Activated T-helper 2 cell treated with anti-CD3 and anti-CD28 coated beads, Interferon-gamma antibody, Interleukin-2, Interleukin-4, amounts not matched to agents 10 μg/mL and 5 μg/mL and 100 μg/mL, durations not matched to agents 14 hours and 24 hours and 36 hours (primary cell): ENCODE results near the gene PKD2L2. TPM values are rescaled to one million over a fixed set of nuclear protein-coding genes. Genes with fewer than 3 reads are reported as not detected.

Experiments used
- DNase-seq: peaks from one replicate; pipeline ENCODE4 v3.0.0; 2021; ENCODE audit warnings: low spot score
- H3K27ac Mint-ChIP-seq: one replicate; pipeline ENCODE4 v1.8.0; 2021; ENCODE audit warnings: mixed read lengths
- H3K27me3 Mint-ChIP-seq: one replicate; pipeline ENCODE4 v1.8.0; 2021; ENCODE audit warnings: low read depth, mixed read lengths
- H3K36me3 Mint-ChIP-seq: one replicate; pipeline ENCODE4 v1.8.0; 2021; ENCODE audit warnings: low read depth, mixed read lengths
- H3K4me1 Mint-ChIP-seq: one replicate; pipeline ENCODE4 v1.8.0; 2021; ENCODE audit warnings: low read depth, mixed read lengths
- H3K4me3 Mint-ChIP-seq: one replicate; pipeline ENCODE4 v1.8.0; 2021; ENCODE audit warnings: low read depth, mild to moderate bottlenecking, moderate library complexity, mixed read lengths
- H3K9me3 Mint-ChIP-seq: one replicate; pipeline ENCODE4 v1.8.0; 2021; ENCODE audit warnings: mixed read lengths
- intact Hi-C: fragments of 100-400 bp; cut with micrococcal nuclease; formaldehyde crosslinking; loops from one replicate; pipeline ENCODE4 v1.15.1; 2023
- total RNA-seq: library from RNA; stranded (reverse); gene quantifications from 2 replicates; pipeline ENCODE4 v1.2.3, GENCODE V29; 2022

PKD2L2 gene
- total RNA-seq, 1 donor from 2014 or later: not detected

DNA sequence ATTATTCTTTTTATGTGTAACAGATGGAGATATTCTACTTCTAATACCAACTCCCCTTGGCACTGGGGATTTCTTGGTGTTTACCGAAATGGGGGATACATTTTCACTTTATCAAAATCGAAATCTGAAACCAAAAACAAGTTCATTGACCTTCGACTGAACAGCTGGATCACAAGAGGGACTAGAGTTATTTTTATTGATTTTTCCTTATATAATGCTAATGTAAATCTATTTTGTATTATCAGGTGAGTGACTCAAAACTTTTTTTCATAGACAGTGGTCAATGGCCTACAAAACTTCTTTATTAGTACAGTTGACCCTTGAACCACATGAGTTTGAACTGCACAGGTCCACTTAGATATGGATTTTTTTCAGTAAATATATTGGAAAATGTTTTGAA, 10.2 kb downstream of the PKD2L2 start:
- Mint-ChIP-seq H3K27me3 (peaks cover 2% of the 10 kb centered on the region), H3K4me1 (peaks cover 4% of the 10 kb centered on the region), H3K9me3 (no peaks in the 10 kb centered on the region), H3K27ac (no peak overlapping the region), H3K4me3 (no peak overlapping the region), H3K36me3 (no peaks in the 10 kb centered on the region)
- no peak for DNase-seq
- intact Hi-C loops: no loop called here

DNA sequence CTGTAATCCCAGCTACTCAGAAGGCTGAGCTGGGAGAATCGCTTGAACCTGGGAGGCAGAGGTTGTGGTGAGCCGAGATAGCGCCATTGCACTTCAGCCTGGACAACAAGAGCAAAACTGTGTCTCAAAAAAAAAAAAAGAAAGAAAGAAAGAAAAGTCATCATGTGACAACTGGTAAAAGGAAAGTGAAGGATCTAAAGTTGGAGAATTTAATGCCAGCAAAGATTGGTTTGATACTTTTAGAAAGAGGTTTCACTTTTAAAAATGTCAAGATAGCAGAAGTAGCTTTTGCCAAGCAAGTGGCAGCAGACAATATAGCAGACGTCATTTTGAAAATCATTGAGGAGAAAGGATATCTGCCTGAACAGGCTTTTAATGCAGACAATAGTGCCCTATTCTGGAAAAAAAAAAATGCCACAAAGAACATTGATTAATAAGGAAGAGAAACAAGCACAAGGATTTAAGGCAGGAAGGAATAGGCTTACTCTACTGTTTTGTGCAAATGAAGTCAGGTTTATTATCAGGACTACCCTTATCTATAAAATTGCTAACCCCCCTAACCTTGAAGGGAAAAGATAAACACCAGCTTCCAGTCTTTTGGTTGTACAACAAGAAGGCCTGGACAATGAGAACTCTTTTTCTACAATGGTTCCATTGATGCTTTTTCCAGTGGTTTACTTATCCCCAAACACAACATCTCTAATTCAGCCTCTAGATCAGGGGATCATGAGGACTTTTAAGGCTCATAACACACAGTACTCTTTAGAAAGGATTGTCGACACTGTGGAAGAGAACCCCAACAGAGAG, 12.0 kb downstream of the PKD2L2 start:
- peaks cover 6% of the 10 kb centered on the region for H3K27me3 Mint-ChIP-seq
- DNase-seq: no peak
- no peaks in the 10 kb centered on the region for H3K9me3 Mint-ChIP-seq
- H3K36me3 Mint-ChIP-seq: no peaks in the 10 kb centered on the region
- peaks cover 4% of the 10 kb centered on the region for H3K4me1 Mint-ChIP-seq
- no peak overlapping the region for H3K4me3 Mint-ChIP-seq
- intact Hi-C loops: no loop called here
- no peak overlapping the region for H3K27ac Mint-ChIP-seq

DNA sequence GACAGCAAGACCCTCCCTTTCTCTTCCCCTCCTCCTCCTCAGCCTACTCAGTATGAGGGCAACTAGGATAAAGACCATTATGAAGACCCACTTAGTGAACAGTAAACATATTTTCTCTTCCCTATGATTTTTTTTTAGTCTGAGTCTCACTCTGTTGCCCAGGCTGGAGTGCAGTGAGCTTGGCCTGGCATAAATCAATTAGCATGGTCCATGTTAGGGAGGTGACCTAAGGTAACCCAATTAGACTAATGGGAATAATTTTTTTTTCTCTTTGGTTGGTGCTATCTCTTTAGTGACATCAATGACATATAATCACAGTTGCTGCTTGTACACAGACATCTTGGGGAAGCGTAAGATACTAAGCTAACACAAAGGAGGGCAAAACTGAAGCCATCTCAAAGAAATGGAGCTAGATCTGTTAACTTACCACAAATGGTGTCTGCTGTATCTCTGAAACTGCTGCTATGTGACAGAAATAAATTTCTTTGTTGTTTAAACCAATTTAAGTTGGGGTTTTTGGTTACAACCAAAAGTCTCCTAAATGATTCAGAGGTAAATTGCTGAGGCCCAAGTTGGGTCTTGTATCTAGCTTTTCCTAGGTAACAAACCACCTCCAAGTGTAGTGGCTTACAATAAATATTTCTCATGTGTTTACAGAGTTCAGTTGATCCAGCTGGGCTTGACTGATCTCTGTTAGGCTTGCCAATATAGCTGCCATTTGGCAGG, 13.3 kb downstream of the PKD2L2 start:
- Mint-ChIP-seq H3K27me3 (peaks cover 8% of the 10 kb centered on the region), H3K4me3 (no peak overlapping the region), H3K9me3 (no peaks in the 10 kb centered on the region), H3K36me3 (no peaks in the 10 kb centered on the region), H3K4me1 (peaks cover 4% of the 10 kb centered on the region), H3K27ac (no peak overlapping the region)
- intact Hi-C loops: no loop called here
- no peak for DNase-seq

DNA sequence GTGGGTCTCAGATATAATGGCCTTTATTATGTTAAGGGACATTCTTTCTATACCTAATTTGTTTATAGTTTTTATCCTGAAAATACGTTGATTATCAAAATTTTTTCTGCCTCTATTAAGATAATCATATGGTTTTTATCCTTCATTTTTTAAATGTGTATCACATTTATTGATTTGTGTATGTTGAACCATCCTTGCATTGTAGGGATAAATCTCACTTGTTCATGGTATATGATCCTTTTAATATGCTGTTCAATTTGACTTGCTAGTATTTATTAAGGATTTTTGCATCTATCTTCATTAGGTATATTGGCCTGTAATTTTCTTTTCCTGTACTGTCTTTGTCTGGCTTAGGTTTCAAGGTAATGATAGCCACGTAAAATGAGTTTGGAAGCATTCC, 25.5 kb downstream of the PKD2L2 start:
- DNase-seq: no peak
- Mint-ChIP-seq H3K4me1 (no peaks in the 10 kb centered on the region), H3K9me3 (peaks cover 15% of the 10 kb centered on the region), H3K27ac (no peak overlapping the region), H3K4me3 (no peak overlapping the region), H3K36me3 (no peaks in the 10 kb centered on the region), H3K27me3 (peaks cover 5% of the 10 kb centered on the region)
- intact Hi-C loops: no loop called here

DNA sequence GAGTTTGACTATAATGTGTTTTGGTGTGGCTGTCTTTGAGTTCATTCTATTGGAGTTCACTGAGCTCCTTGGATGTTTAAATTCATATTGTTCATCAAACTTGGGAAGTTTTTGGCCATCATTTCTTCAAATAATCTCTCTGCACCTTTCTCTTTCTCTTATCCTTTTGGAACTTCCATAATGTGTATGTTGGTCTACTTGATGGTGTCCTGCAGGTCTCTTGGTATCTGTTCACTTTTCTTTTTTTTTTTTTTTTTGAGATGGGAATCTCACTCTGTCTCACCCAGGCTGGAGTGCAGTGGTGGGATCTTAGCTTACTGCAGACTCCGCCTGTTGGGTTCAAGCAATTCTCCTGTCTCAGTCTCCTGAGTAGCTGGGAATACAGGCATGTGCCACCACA, 27.7 kb downstream of the PKD2L2 start:
- no peak overlapping the region for H3K4me3 Mint-ChIP-seq
- H3K36me3 Mint-ChIP-seq: no peaks in the 10 kb centered on the region
- no peak for DNase-seq
- intact Hi-C loops: no loop called here
- H3K4me1 Mint-ChIP-seq: no peaks in the 10 kb centered on the region
- H3K27me3 Mint-ChIP-seq: no peaks in the 10 kb centered on the region
- H3K27ac Mint-ChIP-seq: no peak overlapping the region
- peaks cover 15% of the 10 kb centered on the region for H3K9me3 Mint-ChIP-seq

DNA sequence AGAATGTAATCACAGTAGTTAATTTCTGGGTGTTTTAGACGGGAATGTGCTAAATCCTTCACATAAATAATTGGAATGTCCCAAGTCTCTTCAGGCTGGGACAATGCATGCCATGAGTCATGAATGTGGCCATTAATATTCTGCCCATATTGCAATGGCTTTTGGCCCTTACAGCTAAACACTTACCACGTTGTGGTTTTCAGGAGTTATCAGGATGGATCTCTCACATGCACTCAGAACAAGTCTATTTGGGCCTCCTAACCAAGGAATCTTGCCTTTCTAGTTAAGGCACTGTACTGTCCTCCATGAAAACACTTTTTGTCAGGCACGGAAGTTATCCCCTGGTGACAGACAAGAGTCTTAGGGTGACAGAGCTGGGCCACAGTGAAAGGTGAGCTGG, 32.7 kb downstream of the PKD2L2 start:
- intact Hi-C loops: no loop called here
- H3K27me3 Mint-ChIP-seq: no peaks in the 10 kb centered on the region
- no peaks in the 10 kb centered on the region for H3K4me1 Mint-ChIP-seq
- DNase-seq: no peak
- no peak overlapping the region for H3K27ac Mint-ChIP-seq
- peaks cover 8% of the 10 kb centered on the region for H3K9me3 Mint-ChIP-seq
- no peak overlapping the region for H3K4me3 Mint-ChIP-seq
- no peaks in the 10 kb centered on the region for H3K36me3 Mint-ChIP-seq

DNA sequence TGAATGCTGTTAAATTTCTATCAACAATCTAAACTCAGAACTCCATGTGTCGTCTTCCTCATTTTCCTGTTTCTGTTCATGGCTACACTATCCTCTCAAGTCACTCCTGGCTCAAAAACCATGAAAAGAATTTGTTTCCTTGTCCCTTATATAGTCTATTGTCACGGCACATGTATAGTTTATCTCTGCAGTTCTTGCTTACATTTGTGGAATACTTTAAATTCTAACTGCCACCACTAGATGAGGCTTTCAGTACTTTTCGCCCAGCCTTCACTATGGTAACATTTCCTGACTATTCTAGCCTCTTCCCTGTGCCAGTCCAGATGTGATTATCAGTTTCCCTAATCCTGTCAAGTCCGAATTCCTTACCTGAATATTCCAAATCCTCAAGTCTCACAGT, 34.6 kb downstream of the PKD2L2 start:
- Mint-ChIP-seq H3K27me3 (no peaks in the 10 kb centered on the region), H3K9me3 (no peaks in the 10 kb centered on the region), H3K36me3 (no peaks in the 10 kb centered on the region), H3K4me1 (no peaks in the 10 kb centered on the region), H3K4me3 (no peak overlapping the region), H3K27ac (no peak overlapping the region)
- intact Hi-C loops: no loop called here
- DNase-seq: no peak

DNA sequence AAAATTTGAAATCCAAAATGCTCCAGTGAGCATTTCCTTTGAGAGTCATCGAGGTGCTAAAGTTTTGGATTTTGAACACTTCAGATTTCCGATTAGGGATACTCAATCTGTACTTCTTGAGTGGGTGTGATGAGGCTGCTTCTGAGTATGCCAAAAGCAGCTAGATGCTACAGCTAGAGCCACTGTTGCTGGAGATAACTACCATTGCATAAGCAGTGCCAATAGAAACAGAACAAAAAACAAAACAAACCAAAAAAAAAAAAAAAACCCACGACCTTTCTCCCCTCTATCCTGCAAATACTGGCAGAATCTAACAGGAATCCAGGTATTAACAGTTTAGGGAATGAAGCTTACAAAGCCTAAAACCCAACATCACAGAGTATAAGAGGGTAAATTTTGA, 43.5 kb downstream of the PKD2L2 start:
- Mint-ChIP-seq H3K36me3 (peaks cover 13% of the 10 kb centered on the region), H3K27ac (no peak overlapping the region), H3K4me3 (no peak overlapping the region), H3K4me1 (no peaks in the 10 kb centered on the region), H3K9me3 (no peaks in the 10 kb centered on the region), H3K27me3 (no peaks in the 10 kb centered on the region)
- DNase-seq: no peak
- intact Hi-C loops: no loop called here

DNA sequence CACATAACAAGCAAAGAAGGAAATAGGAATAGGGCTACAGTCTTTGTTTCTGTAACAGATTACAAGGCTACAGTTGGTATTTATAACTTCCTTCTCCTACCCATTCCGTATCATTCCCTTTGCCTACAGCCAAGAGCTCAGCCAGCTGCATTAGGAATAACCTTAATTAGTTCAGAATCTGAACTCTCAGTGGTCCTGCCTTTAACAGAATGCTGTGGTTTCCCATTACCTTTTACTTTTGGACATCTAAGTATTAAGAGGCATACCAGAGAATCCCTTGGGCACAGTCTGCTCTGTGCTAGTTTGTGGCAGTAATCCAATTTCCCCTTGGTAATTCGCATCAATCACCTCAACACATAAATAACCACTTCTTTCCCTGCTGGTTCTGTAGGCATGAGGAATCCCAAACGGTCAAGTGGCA, 44.2 kb downstream of the PKD2L2 start:
- Mint-ChIP-seq H3K27me3 (no peaks in the 10 kb centered on the region), H3K36me3 (peaks cover 13% of the 10 kb centered on the region), H3K4me3 (no peak overlapping the region), H3K9me3 (no peaks in the 10 kb centered on the region), H3K27ac (no peak overlapping the region), H3K4me1 (no peaks in the 10 kb centered on the region)
- intact Hi-C loops: no loop called here
- DNase-seq: no peak

DNA sequence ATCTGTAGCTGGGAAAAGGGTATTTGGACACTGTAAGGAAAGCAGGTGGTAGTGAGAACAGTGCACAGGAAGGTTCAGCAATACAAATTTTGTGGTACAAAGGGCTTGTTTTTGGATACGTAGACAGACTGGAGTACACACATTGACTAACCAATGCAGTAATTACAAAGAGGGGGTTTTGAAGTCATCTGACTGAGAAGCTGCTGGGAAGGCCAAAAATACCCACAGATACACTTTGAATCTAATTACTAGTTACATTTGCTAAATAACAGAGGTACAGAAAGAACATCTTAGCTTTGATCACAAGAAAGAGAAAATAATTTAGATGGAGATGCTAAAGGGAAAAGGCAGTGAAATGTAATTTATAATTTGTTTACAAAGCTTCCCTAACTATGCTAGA, 45.9 kb downstream of the PKD2L2 start:
- intact Hi-C loops: no loop called here
- Mint-ChIP-seq H3K9me3 (no peaks in the 10 kb centered on the region), H3K27me3 (no peaks in the 10 kb centered on the region), H3K4me1 (peaks cover 3% of the 10 kb centered on the region), H3K27ac (no peak overlapping the region), H3K36me3 (peaks cover 28% of the 10 kb centered on the region), H3K4me3 (no peak overlapping the region)
- DNase-seq: no peak

DNA sequence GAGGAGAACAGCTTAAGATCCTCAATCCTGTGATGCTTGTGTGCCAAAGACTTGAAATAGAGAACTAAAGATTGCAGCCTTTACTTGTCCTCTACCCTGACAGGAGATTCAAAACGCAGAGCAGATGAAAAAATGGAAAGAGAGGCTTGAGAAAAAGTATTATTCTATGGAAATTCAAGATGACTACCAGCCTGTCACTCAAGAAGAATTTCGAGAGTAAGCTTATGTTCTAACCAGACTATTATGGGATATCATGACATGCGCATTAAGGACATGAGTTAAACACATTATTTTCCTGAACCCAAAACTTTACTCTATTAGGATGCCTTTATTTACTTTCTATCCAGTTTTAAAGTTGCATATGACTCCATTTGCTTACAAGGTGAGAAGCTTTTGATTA, 46.4 kb downstream of the PKD2L2 start:
- H3K9me3 Mint-ChIP-seq: no peaks in the 10 kb centered on the region
- H3K27me3 Mint-ChIP-seq: no peaks in the 10 kb centered on the region
- no peak overlapping the region for H3K4me3 Mint-ChIP-seq
- intact Hi-C loops: no loop called here
- H3K36me3 Mint-ChIP-seq: peaks cover 32% of the 10 kb centered on the region
- no peak overlapping the region for H3K27ac Mint-ChIP-seq
- DNase-seq: no peak
- H3K4me1 Mint-ChIP-seq: peaks cover 3% of the 10 kb centered on the region

DNA sequence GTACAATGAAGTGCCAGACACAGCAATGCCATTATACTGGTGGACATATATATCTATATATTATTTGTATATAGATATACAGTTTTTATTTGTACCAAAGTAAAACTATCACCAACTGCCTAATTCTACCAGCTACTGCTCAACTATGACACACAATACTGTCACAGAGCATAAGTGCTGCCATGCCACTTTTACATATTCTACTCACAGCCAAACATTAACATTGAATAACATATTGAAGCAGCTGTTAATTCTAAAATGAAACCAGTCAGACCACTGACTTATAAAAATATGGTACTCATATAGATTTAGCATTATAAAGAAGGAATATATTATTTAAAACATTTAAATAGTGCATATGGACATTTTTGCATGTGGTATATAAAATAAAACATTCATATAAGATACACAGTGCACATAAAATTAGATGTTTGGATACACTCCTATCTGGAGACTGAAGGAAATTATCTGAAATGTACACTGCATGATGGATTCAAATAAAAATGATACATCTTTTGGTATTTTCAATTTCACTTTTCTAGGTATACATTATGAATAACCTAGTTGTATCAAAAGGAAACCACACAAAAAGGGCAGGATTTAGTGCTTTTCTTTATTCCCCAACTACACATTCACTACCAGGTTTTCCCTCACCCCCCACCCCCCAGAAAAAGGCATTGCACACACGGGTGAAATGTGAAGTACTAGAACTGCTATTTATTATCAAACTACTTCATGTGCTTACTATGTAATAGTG, 48.9 kb downstream of the PKD2L2 start:
- Mint-ChIP-seq H3K4me1 (peaks cover 3% of the 10 kb centered on the region), H3K27me3 (no peaks in the 10 kb centered on the region), H3K4me3 (no peak overlapping the region), H3K36me3 (peaks cover 45% of the 10 kb centered on the region), H3K9me3 (no peaks in the 10 kb centered on the region), H3K27ac (no peak overlapping the region)
- intact Hi-C loops: no loop called here
- DNase-seq: no peak

DNA sequence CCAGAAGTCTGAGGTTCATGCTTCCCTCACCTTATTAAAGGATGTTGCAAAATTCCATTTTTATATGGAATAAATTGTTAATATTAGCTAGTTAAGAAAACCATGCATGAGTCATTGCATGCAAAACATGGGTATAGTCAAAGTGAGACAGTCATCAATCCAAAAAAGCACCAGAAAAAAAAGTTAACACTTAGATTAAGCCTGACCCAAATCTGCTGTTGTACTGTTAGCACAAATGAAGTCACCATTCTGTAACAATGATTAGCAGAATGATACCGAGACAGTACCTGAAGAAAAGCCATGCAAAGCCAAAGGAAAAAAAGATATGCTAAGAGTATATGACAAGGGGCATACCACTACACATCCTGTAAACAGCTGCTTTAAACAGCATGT, 49.5 kb downstream of the PKD2L2 start:
- Mint-ChIP-seq H3K27me3 (no peaks in the 10 kb centered on the region), H3K9me3 (no peaks in the 10 kb centered on the region), H3K27ac (peak overlapping the region; percentile 10), H3K4me1 (peaks cover 3% of the 10 kb centered on the region), H3K4me3 (no peak overlapping the region), H3K36me3 (peaks cover 46% of the 10 kb centered on the region)
- intact Hi-C loops: no loop called here
- DNase-seq: no peak
